ENCODE data around the gene EXT2. TPM values are rescaled to one million over a fixed set of nuclear protein-coding genes. Genes with fewer than 3 reads are reported as not detected.

The EXT2 gene
- total and polyA plus RNA-seq, 7 donors = 11.0 to 23.5 (median 21.4) TPM

- H3K4me1 ChIP-seq = no peaks in the 10 kb centered on the region
- intact Hi-C loops (cut with DNase I) = no loop called here
- H3K4me3 ChIP-seq = no peak overlapping the region
- TF ChIP-seq, protein P1, sequence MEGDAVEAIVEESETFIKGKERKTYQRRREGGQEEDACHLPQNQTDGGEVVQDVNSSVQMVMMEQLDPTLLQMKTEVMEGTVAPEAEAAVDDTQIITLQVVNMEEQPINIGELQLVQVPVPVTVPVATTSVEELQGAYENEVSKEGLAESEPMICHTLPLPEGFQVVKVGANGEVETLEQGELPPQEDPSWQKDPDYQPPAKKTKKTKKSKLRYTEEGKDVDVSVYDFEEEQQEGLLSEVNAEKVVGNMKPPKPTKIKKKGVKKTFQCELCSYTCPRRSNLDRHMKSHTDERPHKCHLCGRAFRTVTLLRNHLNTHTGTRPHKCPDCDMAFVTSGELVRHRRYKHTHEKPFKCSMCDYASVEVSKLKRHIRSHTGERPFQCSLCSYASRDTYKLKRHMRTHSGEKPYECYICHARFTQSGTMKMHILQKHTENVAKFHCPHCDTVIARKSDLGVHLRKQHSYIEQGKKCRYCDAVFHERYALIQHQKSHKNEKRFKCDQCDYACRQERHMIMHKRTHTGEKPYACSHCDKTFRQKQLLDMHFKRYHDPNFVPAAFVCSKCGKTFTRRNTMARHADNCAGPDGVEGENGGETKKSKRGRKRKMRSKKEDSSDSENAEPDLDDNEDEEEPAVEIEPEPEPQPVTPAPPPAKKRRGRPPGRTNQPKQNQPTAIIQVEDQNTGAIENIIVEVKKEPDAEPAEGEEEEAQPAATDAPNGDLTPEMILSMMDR (IDR thresholded peaks at IDR 0.05) = no peak
- peaks cover 0 to 3% of the 10 kb centered on the region in 2 donors for H3K36me3 ChIP-seq (ENCODE audit: insufficient read depth in 1 of 2, low read depth in 1 of 2)
- no peak overlapping the region for H3K27ac ChIP-seq
- no peaks in the 10 kb centered on the region for H3K27me3 ChIP-seq (ENCODE audit: insufficient read depth in 3 of 3, low read length in 2 of 3)
- 95 to 97% (median 96%) methylated on average over 4 of the region's 4 CpGs for WGBS, 3 donors
- H3K9me3 ChIP-seq = no peaks in the 10 kb centered on the region
- DNase-seq (no peak), ATAC-seq (no peak)
These were observed 7.1 kb upstream of the EXT2 start for GRCh38 chr11:44088377-44088776.

DNA sequence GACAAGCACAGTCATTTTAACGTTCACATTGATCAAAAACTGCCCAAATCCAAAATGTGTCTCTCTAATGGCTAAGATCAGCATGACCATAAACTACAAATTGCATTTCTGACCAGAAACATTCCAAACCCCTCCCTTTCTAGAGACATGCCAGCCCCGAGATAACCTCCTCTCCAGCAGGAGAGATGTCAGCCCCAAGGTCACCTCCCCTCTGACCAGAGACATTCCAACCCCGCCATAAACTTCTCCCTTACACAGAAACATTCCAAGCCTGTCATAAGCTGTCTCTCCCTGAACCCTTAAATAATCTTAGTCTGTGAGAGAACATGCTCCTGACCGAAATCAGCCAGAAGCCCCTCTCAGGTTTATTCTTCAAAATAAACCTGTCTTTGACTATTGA, 6.6 kb upstream of the EXT2 start:
- H3K27ac ChIP-seq = no peak overlapping the region
- H3K4me3 ChIP-seq = no peak overlapping the region
- WGBS, 3 donors = 73 to 87% (median 84%) methylated on average over 4 of the region's 4 CpGs
- no peaks in the 10 kb centered on the region for H3K4me1 ChIP-seq
- TF ChIP-seq, protein P1 (IDR thresholded peaks at IDR 0.05) = no peak
- intact Hi-C loops (cut with DNase I) = no loop called here
- H3K27me3 ChIP-seq (ENCODE audit: insufficient read depth in 3 of 3, low read length in 2 of 3) = no peaks in the 10 kb centered on the region
- DNase-seq (no peak), ATAC-seq (no peak)
- no peaks in the 10 kb centered on the region for H3K9me3 ChIP-seq
- no peaks in the 10 kb centered on the region for H3K36me3 ChIP-seq (ENCODE audit: insufficient read depth in 1 of 2, low read depth in 1 of 2)

DNA sequence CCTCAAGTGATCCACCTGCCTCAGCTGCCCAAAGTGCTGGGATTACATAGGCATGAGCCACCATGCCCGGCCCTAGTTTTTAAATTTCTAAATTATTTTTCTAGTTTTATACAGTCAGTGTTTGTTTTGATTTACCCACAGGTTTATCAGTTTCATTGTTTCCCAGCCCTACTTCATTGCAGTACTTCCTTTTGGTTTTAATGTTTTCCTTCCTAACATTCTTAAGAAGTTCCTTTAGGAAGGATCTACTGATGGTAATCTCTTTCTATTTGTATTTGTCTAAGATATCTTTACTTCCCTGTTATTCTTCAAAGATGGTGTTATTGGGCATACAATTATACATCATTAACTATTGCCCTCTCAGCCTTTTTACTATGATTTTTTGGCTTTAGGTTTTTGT, 4.9 kb upstream of the EXT2 start:
- Histone ChIP-seq H3K4me3 (no peak overlapping the region), H3K27ac (no peak overlapping the region), H3K4me1 (peaks cover 7% of the 10 kb centered on the region), H3K27me3 (ENCODE audit: insufficient read depth in 3 of 3, low read length in 2 of 3) (no peaks in the 10 kb centered on the region), H3K36me3 (ENCODE audit: insufficient read depth in 1 of 2, low read depth in 1 of 2) (no peaks in the 10 kb centered on the region), H3K9me3 (no peaks in the 10 kb centered on the region)
- no peak for ATAC-seq
- intact Hi-C loops (cut with DNase I) = loop anchor here in 1 of 2 donors (10.0 kb wide), 1 partner anchor 524 kb away; no protein-coding TSS in a partner anchor
- 68 to 88% (median 79%) methylated on average over 1 of the region's 1 CpG for WGBS, 3 donors
- TF ChIP-seq, protein P1 (IDR thresholded peaks at IDR 0.05) = no peak
- DNase-seq = no peak

DNA sequence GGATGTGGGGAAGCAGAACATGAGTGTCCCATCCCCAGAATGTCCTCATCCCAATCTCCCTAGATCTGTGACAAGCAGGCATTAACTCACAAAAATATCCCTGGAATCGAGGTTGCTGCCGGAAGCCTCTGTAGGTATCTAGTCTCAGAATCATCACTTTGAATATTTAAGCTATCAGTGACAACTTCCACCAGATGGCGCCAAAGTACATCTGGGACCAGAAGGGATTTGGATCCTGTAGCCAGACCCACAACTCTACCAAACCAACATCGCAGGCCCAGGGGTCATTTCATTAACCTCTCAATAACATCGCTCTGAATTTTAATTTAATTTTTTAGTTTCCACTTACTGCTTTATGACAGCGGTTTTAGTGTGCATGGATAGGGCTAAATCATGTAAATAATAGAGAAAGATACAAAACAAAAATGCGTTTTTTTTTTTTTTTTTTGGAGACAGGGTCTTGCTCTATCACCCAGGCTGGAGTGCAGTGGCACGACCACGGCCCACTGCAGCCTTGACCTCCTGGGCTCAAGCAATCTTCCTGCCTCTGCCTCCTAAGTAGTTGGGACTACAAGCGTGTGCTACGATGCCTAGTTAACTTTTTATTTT, 1.1 kb upstream of the EXT2 start:
- H3K36me3 ChIP-seq (ENCODE audit: insufficient read depth in 1 of 2, low read depth in 1 of 2) = no peaks in the 10 kb centered on the region
- WGBS, 3 donors = 27 to 30% (median 29%) methylated on average over 11 of the region's 11 CpGs
- TF ChIP-seq, protein P1 (IDR thresholded peaks at IDR 0.05) = peak; percentile 83
- DNase-seq (peak; percentile 59 to 77), ATAC-seq (peak; percentile 60 to 82 (median 69))
- H3K4me1 ChIP-seq = peaks cover 21% of the 10 kb centered on the region
- H3K27me3 ChIP-seq (ENCODE audit: insufficient read depth in 3 of 3, low read length in 2 of 3) = no peaks in the 10 kb centered on the region
- H3K4me3 ChIP-seq = no peak overlapping the region
- no peaks in the 10 kb centered on the region for H3K9me3 ChIP-seq
- intact Hi-C loops (cut with DNase I) = loop anchor here (1.0 to 10.0 kb wide), 3 partner anchors 444 to 520 kb away; no protein-coding TSS in a partner anchor
- H3K27ac ChIP-seq = no peak overlapping the region

All from psoas muscle (tissue), 8 donors.